Endothelial cell of umbilical vein (primary cell): ENCODE measurements around the gene ELMO1. TPM values are rescaled to one million over a fixed set of nuclear protein-coding genes. Genes with fewer than 3 reads are reported as not detected.

Experiments
- BruUV-seq: library from RNA; stranded (reverse); fragments of 400-500 nt; replicated peaks from 2 replicates; lab custom pipeline; 2021; lab: Mats Ljungman, UMichigan
- CTCF ChIA-PET: fragments of 300-600, 350-600 bp; sonication (Branson Sonifier 250); formaldehyde crosslinking; loops from one replicate; lab custom pipeline; 2021; ENCODE audit warnings: antibody characterized with exemption, inconsistent platforms; lab: Charles Lee
- POLR2A ChIA-PET: fragments of 300-600, 350-600 bp; sonication (Branson Sonifier 250); formaldehyde crosslinking; loops from one replicate; lab custom pipeline; 2021; ENCODE audit warnings: antibody characterized with exemption, inconsistent platforms; lab: Charles Lee
- DNase-seq: peaks from one replicate; pipeline ENCODE4 v3.0.0-alpha.2; 2011; ENCODE audit warnings: low read depth, low spot score
- FAIRE-seq: peaks from 2 replicates; lab custom pipeline; 2011; peaks lifted over from hg19 to GRCh38; lab: Jason Lieb, UNC
- H2AFZ ChIP-seq: 2 replicates; pipeline ENCODE4 v1.6.0; 2012; ENCODE audit warnings: low read depth, low read length, control low read depth, inconsistent platforms
- H3K27ac ChIP-seq: 2 replicates; pipeline ENCODE4 v1.5.1; 2011; ENCODE audit warnings: low read depth, mild to moderate bottlenecking, control low read depth, low read length, moderate library complexity; ENCODE audit not compliant: insufficient read depth
- H3K27me3 ChIP-seq, 2 experiments: 2 replicates each; pipeline versions ENCODE4 v1.6.0 to v1.6.1; 2011; ENCODE audit warnings: low read length in 2 of 2, mixed read lengths in 1 of 2; ENCODE audit not compliant: control insufficient read depth in 2 of 2, insufficient read depth in 2 of 2
- H3K36me3 ChIP-seq, 2 experiments: 2 replicates in 1 of 2; 3 replicates in 1 of 2; pipeline ENCODE4 v1.5.1; 2011; ENCODE audit warnings: low read length in 2 of 2, mild to moderate bottlenecking in 1 of 2, moderate library complexity in 1 of 2; ENCODE audit not compliant: control insufficient read depth in 2 of 2, insufficient read depth in 2 of 2; ENCODE audit errors: extremely low read depth in 1 of 2
- H3K4me1 ChIP-seq: 3 replicates; pipeline ENCODE4 v1.5.1; 2011; ENCODE audit warnings: mild to moderate bottlenecking, low read length; ENCODE audit not compliant: control insufficient read depth, insufficient read depth; ENCODE audit errors: extremely low read depth
- H3K4me2 ChIP-seq: 2 replicates; pipeline ENCODE4 v1.6.1; 2011; ENCODE audit warnings: low read length, control low read depth, mixed read lengths; ENCODE audit not compliant: insufficient read depth
- H3K4me3 ChIP-seq, 3 experiments: fragments of 200-600 bp in 1 of 3; sonication (generic), shearing (Covaris generic) in 1 of 3; replicated peaks in 1 of 3; 2 replicates each; pipeline ENCODE4 v1.5.1; 2011 to 2016; ENCODE audit warnings: control low read depth in 3 of 3, low read length in 3 of 3, mild to moderate bottlenecking in 2 of 3, inconsistent platforms in 1 of 3, low read depth in 1 of 3, moderate library complexity in 1 of 3; ENCODE audit not compliant: insufficient read depth in 1 of 3
- H3K79me2 ChIP-seq: 2 replicates; pipeline ENCODE4 v1.6.0; 2012; ENCODE audit warnings: low read length, inconsistent platforms; ENCODE audit not compliant: control insufficient read depth, insufficient read depth
- H3K9ac ChIP-seq: replicated peaks from 2 replicates; pipeline ENCODE3; 2011; ENCODE audit warnings: low read length, control low read depth; ENCODE audit not compliant: insufficient read depth; ENCODE audit errors: extremely low read depth
- H3K9me1 ChIP-seq: replicated peaks from 3 replicates; pipeline ENCODE4 v1.6.0; 2011; ENCODE audit warnings: mild to moderate bottlenecking, low read length; ENCODE audit not compliant: control insufficient read depth, insufficient read depth; ENCODE audit errors: extremely low read depth
- H3K9me3 ChIP-seq: replicated peaks from 2 replicates; pipeline ENCODE4 v1.5.1; 2012; ENCODE audit warnings: low read length, inconsistent platforms; ENCODE audit not compliant: control insufficient read depth, insufficient read depth
- H4K20me1 ChIP-seq: replicated peaks from 2 replicates; pipeline ENCODE3; 2011; ENCODE audit warnings: mild to moderate bottlenecking, low read length; ENCODE audit not compliant: control insufficient read depth, insufficient read depth; ENCODE audit errors: extremely low read depth
- EZH2 ChIP-seq: IDR thresholded peaks from 2 replicates; pipeline ENCODE4 v1.6.1; 2012; ENCODE audit warnings: borderline replicate concordance, low read depth, mild to moderate bottlenecking, moderate library complexity, low read length, inconsistent platforms; ENCODE audit not compliant: severe bottlenecking
- FOS ChIP-seq: IDR thresholded peaks from 2 replicates; pipeline ENCODE4 v1.6.1; 2011; ENCODE audit warnings: mild to moderate bottlenecking, low read length, moderate library complexity, borderline replicate concordance; ENCODE audit not compliant: insufficient read depth
- GATA2 ChIP-seq: IDR thresholded peaks from 2 replicates; pipeline ENCODE4 v1.7.0; 2011; ENCODE audit warnings: low read depth, mild to moderate bottlenecking, moderate library complexity, mixed read lengths, low read length; ENCODE audit not compliant: insufficient read length, insufficient read depth
- JUN ChIP-seq: IDR thresholded peaks from 2 replicates; pipeline ENCODE4 v1.6.1; 2011; ENCODE audit warnings: borderline replicate concordance, low read depth; ENCODE audit not compliant: insufficient read length, insufficient read depth
- MYC ChIP-seq: IDR thresholded peaks from one replicate; pipeline ENCODE4 v1.6.1; 2011; ENCODE audit warnings: mild to moderate bottlenecking, low read depth, low read length
- POLR2A ChIP-seq: IDR thresholded peaks from 2 replicates; pipeline ENCODE4 v1.6.1; 2012; ENCODE audit warnings: low read depth, mild to moderate bottlenecking, control low read depth, low read length
- POLR2AphosphoS5 ChIP-seq: IDR thresholded peaks from 2 replicates; pipeline ENCODE4 v1.6.1; 2012; ENCODE audit warnings: low read depth, mild to moderate bottlenecking, control low read depth, low read length, moderate library complexity; ENCODE audit not compliant: insufficient read depth
- dilution Hi-C: fragments of 300-500 bp; cut with MboI; formaldehyde crosslinking; loops from one replicate; pipeline ENCODE4 v1.15.0; 2019; ENCODE audit warnings: low sequenced_read_pairs; ENCODE audit not compliant: extremely low pct_ligation_motif_present
- intact Hi-C: fragments of 100-400 bp; cut with micrococcal nuclease; formaldehyde crosslinking; loops from one replicate; pipeline ENCODE4 v1.10.0; 2022
- polyA plus RNA-seq, 4 experiments: library from polyadenylated mRNA; depleted of rRNA in 3 of 4; stranded (reverse) in 3 of 4; unstranded in 1 of 4; fragments of >200 nt; gene quantifications; 2 replicates each; pipeline versions ENCODE4 v1.2.1 to v1.2.3, GENCODE V29; 2011 to 2012; ENCODE audit warnings: missing spikeins in 1 of 4
- total RNA-seq: library from RNA; stranded (reverse); gene quantifications from 2 replicates; pipeline ENCODE4 v1.2.3, GENCODE V29; 2021
- TF ChIP-seq, protein P1 (sequence below): IDR thresholded peaks from 2 replicates; pipeline ENCODE4 v1.6.1; 2011; ENCODE audit not compliant: insufficient read depth, insufficient read length
- TF ChIP-seq, protein P2 (sequence below), 2 donors: IDR thresholded peaks; 1 replicate in 1 of 2; 2 replicates in 1 of 2; pipeline ENCODE4 v1.5.1; 2011; ENCODE audit warnings: low read length in 2 of 2, mild to moderate bottlenecking in 2 of 2, moderate library complexity in 2 of 2, control low read depth in 1 of 2, inconsistent platforms in 1 of 2, low read depth in 1 of 2; ENCODE audit not compliant: insufficient read depth in 1 of 2; ENCODE audit errors: extremely low read depth in 1 of 2

The ELMO1 gene
- total and polyA plus RNA-seq, 2 donors (not counting 3 experiments of a cell fraction or from before 2014, with no cell fraction given), result 17.0 to 30.6 TPM

DNA sequence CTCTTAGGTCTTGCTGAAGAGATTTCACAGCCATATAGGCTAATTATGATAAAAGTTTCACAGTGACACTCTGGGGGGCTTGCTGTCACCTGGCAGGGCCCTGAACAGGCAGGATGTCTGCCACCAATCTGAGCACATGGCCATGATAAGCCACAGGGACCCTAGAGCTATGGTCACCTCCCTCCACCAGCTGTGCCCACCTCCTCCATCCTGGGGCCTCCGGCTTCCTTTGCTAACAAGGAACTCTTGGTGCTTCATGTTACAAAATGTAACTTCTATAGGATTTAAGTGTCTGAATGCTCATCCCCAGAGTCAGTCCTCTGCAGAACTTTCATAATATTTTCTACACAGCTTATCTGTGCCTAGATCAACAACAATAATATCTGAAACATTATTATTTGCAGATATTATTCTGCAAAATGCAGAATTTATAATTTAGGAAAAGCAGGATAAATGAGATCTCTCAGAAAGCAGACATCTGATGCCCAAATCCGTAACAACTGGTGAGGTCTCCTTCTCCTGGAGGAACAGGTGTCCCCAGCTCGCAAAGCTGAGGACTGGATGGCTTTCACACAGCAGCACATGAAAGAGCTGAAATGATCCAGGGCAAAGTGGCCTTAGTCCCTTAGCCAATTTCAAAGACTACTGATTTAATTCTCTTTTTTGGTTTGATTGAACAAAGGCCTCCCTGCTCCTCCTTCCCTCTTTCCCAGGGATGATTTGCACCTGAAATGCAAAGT, 437.3 kb downstream of the ELMO1 start:
- Histone ChIP-seq H3K9ac (no peak overlapping the region), H3K79me2 (no peaks in the 10 kb centered on the region), H3K4me3 (no peak overlapping the region), H3K4me2 (no peak overlapping the region), H3K27ac (no peak overlapping the region), H3K9me1 (no peaks in the 10 kb centered on the region), H2AFZ (no peak overlapping the region), H3K36me3 (no peaks in the 10 kb centered on the region), H3K27me3 (no peaks in the 10 kb centered on the region), H3K9me3 (no peaks in the 10 kb centered on the region), H3K4me1 (no peaks in the 10 kb centered on the region), H4K20me1 (no peaks in the 10 kb centered on the region)
- dilution Hi-C loops, result no loop called here
- no TSS peak for BruUV-seq
- FAIRE-seq (no peak), DNase-seq (no peak)
- ChIA-PET CTCF (interaction anchor here (1.2 to 2.3 kb wide), 3 partner anchors 11 to 44 kb away, joined by 3 to 9 read pairs (median 8); no protein-coding TSS in a partner anchor), POLR2A (no interaction called here)
- intact Hi-C loops, result no loop called here
- TF ChIP-seq FOS (no peak), JUN (no peak), POLR2A (no peak), EZH2 (no peak), POLR2AphosphoS5 (no peak), GATA2 (no peak), MYC (no peak)
- TF ChIP-seq, protein P1, sequence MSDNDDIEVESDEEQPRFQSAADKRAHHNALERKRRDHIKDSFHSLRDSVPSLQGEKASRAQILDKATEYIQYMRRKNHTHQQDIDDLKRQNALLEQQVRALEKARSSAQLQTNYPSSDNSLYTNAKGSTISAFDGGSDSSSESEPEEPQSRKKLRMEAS, result no peak
- TF ChIP-seq, protein P2, sequence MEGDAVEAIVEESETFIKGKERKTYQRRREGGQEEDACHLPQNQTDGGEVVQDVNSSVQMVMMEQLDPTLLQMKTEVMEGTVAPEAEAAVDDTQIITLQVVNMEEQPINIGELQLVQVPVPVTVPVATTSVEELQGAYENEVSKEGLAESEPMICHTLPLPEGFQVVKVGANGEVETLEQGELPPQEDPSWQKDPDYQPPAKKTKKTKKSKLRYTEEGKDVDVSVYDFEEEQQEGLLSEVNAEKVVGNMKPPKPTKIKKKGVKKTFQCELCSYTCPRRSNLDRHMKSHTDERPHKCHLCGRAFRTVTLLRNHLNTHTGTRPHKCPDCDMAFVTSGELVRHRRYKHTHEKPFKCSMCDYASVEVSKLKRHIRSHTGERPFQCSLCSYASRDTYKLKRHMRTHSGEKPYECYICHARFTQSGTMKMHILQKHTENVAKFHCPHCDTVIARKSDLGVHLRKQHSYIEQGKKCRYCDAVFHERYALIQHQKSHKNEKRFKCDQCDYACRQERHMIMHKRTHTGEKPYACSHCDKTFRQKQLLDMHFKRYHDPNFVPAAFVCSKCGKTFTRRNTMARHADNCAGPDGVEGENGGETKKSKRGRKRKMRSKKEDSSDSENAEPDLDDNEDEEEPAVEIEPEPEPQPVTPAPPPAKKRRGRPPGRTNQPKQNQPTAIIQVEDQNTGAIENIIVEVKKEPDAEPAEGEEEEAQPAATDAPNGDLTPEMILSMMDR (IDR thresholded peaks at IDR 0.05; ENCODE audit: extremely low read depth in 1 of 2, insufficient read depth in 1 of 2, low read depth in 1 of 2, low read length in 2 of 2), result no peak
